ENCODE data around the gene GRB10. TPM values are rescaled to one million over a fixed set of nuclear protein-coding genes. Genes with fewer than 3 reads are reported as not detected.

Gene GRB10
- total RNA-seq, 1 donor from 2014 or later = 58.3 TPM

DNA sequence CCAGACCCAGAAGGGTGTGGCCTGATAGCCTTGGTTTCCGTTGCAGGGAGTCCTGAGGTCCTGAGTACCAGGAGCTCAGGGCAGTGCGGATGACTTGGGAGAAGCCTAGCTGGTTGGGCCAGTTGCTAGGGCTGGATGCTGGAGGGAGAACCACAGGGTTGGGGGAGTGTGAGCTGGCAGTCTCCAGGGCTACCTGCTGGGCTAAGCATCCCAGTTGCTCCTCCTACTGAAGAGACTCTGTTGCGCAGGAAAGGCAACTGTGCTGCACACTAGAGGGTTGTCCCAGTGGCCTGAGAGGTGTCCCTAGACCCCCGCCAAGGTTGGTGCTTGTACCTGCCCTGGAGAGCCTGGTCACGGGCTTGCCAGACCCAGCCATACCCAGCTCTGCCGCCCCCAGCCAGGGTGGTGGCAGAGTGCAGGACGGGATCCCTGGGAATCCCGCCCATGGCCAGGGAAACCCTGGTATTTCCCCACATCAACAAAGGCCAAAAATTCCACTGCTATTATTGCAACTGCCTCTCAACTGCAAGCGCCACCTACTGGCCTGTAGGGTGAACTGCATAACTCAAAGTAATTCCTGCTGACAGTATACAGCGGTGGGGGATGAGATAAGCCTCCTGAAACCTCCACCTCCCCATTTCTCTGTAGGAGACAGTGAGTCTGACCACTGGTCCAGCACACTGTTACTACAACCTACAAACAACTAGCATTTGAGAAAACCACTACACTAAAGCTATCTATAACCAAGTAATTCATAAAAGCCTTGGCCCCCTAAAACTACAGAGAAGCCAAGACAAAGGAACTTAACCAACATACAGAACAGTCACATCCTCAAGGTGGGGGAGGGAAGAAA is 149.9 kb downstream of the GRB10 start:
- DNase-seq = no peak

- no peak for DNase-seq
Measured at GRCh38 chr7:50631639-50632038, 151.1 kb downstream of the GRB10 start.

GRCh38 chr7:50631100-50631499 is 151.6 kb downstream of the GRB10 start:
- DNase-seq = no peak

DNA sequence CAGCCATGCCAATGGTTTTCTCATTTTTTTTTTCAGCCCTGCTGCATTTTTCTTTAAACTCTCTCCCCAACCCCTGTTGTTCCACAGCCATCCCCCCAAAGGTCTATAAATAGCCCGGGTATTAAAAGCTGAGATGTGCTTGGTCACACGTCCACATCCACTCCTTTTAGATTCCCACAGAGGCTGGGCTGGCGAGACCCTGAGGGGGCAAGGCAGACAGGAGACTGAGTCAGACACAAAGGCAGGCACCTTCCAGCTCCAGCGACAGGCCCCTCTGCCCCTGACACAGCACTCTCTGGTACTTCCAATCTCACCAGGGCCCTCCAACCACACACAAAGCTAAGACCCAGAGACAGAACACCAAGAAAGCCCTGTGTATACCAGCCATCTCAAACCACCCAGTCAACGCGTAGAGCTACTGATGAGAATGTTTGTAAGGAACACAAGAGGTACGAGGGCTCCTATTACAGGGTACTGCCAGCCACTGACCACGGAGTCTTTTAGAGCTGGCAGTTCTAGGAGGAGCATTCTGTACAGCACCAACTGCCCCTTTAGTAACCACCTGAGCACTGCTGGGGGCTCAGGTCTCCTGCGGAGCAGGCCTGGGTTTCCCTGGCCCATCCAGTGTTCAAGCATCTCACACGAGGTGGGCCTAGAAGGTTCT is 153.3 kb downstream of the GRB10 start:
- no peak for DNase-seq

GRCh38 chr7:50628434-50629084 is 154.1 kb downstream of the GRB10 start:
- DNase-seq = no peak

DNA sequence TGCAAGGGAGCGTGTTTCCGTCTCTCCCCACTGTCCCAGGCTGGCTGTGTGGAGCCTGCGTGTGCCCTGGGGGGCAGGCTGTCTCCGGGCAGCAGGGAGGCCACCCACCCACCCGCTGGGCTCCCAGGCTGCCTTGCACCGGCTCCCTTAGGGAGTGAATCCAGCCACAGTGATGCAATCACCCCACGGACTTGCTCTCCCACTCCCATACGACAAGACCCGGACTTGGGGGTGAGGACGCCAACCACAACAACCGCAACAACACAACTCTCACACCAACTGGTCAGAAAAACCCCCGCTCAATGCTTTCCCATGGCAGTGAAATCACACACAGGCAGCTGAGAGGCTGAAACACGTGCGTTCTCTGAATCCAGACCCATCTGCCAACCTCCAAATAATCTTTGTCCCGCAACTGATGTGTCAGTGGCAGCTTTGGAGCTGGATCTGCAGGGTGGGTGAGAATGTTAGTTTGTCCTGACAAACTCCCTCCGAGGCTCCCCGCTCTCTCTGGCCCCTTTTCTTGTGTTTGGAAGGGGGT is 154.8 kb downstream of the GRB10 start:
- no peak for DNase-seq

DNA sequence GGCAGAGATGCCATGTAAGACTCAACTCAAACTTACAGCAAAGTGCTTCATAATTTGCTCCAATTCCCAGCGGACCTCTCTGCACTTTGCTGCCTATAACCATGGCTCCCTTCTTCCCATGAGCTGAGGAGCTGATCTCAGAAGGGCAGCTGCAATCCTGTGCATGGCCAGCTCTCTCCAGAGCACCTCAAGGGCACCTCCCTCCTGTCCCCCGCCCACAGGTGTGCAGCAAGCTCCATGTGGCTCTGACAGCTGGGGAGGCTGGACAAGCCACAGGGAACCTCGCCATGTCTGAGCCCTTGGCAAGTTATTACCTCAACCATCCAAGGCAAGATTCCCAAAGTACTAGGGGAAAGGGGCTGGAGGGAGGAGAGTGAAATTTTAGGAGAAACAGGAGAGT is 156.4 kb downstream of the GRB10 start:
- no peak for DNase-seq

GRCh38 chr7:50625360-50625759 is 157.3 kb downstream of the GRB10 start:
- no peak for DNase-seq

DNA sequence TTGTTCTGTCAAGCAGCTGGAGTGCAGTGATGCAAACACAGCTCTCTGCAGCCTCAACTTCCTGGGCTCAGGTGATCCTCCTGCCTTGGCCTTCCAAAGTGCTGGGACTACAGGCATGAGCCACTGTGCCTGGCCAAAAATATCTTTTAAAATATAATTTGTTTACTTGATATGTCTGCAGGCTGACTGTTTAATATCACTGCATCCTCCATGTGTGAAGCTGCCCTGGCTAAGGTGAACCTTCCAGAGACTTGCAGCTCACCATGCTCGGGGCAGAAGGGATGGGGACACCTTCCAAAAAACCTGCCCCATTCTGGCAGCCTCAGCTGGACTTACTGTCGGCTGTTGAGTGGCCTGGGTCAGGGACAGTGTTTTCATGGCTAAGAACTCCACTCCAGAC is 159.9 kb downstream of the GRB10 start:
- DNase-seq = no peak

- DNase-seq = no peak
Measured at GRCh38 chr7:50621973-50622490, 160.7 kb downstream of the GRB10 start.

GRCh38 chr7:50621206-50621605 is 161.5 kb downstream of the GRB10 start:
- no peak for DNase-seq

DNA sequence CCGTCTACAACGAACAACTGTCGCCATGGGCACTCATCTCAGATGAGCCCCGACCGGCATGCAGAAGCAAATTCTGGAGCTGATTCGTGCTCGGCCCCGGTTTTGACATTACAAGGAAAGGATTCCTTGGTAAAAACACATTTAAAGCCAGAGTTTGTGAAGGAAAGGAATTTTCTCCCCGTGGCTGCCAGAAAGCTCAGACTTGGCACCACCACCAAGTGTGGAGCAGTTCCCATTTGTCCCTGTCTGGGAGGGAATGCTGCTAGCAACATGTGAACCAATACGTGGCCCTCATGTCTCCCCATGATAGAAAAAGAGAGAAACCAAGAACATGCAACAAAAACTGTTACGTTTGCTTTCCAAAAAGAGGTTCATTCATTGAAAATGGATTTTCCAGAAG is 162.3 kb downstream of the GRB10 start:
- no peak for DNase-seq

DNA sequence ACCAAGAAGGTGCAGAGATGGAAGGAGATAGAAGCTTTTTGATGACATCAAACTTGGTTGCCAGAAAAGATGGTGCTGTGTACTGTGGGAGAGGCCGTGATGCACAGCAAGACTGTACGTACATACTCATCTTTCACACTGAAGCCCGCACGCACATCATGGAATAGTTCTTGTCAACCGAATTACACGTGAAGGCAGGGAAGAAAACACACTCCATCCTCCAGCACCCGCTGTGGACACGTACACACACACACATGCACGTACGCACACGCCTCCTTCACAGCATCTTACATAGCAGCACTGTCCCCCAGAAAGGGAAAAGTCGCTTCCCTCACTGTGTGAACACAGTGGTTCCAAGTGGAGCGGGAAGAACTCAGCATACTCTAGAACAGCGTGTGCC is 163.0 kb downstream of the GRB10 start:
- no peak for DNase-seq

DNA sequence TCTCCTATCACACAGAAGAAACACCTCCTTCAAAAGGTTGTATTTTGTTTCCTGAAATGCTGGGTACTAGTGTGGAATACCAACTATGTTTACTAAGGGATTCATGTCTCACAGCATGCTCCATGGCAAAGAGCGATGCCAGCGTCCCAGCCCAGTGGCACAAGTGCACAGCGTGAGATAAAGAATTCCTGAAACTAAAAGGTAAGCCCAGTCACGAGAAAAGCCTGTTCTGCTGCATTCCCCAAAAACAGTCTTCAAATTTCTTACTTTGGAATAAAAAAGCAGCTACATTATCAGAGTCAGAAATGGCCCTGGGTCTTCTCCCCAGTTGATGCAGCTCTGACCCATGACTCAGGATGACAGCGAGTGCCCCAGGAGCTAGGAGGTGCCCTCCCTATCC is 164.4 kb downstream of the GRB10 start:
- DNase-seq = no peak

GRCh38 chr7:50615519-50616080 is 167.1 kb downstream of the GRB10 start:
- DNase-seq = no peak

GRCh38 chr7:50614721-50615518 is 167.8 kb downstream of the GRB10 start:
- DNase-seq = no peak

DNA sequence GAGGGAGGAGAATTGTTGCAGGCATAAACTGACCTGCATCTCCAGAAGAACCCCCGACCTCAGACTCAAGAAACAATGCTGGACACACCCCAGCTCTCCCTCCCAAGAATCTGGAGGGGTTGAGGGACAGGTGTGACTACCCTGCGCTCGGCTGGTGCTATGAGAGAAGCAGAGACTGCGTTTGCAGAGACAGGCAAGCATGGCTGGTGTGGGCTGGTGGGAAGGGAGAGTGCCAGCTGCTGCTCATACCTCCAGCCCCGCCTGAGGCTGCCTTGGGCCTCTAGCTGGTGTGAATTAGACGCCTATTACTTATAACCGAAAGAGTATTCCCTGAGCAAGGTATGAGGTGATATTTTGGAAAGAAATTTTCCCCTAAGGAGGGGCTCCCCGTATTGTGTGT is 169.2 kb downstream of the GRB10 start:
- DNase-seq = no peak

GRCh38 chr7:50612704-50613103 is 170.0 kb downstream of the GRB10 start:
- no peak for DNase-seq

- no peak for DNase-seq
Measured at GRCh38 chr7:50610521-50611277, 172.0 kb downstream of the GRB10 start.

DNA sequence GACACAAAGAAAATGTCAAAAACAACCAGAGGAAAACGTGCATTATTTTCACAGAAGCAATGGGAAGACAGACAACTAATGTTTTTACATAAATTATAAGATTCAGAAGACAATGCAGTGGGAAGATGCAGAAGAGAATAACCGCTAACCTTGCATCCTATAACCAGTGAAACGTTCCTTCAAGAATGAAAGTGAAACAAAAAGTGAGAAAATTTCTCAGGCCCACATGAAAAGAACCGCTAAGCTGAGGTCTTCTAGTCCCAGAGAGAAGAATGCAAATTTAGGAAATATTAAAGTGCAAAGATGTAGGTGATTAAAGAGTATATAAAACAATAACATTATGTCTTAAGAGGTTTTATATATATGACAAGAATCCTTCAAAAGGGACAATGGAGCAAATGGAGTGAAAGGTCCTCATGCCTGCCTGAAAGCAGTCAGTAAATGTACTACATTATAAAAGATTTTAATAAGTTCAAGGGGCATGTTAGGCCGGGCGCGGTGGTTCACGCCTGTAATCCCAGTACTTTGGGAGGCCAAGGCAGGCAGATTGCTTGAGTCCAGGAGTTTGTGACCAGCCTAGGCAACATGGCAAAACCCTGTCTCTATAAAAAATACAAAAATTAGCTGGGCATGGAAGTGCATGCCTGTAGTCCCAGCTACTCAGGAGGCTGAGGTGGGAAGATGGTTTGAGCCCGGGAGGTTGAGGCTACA is 174.3 kb downstream of the GRB10 start:
- DNase-seq = no peak
